Bone marrow (tissue), 2 donors: ENCODE data around the gene ZEB2.

Experiments
- DNase-seq, 2 donors: peaks; one replicate each; lab custom pipeline; 2025; lab: John Stamatoyannopoulos, UW

ZEB2 gene

GRCh38 chr2:144513388-144514101 lies 6.4 kb downstream of the ZEB2 start:
- peak in 1 of 2 donors; percentile 34 for DNase-seq

DNA sequence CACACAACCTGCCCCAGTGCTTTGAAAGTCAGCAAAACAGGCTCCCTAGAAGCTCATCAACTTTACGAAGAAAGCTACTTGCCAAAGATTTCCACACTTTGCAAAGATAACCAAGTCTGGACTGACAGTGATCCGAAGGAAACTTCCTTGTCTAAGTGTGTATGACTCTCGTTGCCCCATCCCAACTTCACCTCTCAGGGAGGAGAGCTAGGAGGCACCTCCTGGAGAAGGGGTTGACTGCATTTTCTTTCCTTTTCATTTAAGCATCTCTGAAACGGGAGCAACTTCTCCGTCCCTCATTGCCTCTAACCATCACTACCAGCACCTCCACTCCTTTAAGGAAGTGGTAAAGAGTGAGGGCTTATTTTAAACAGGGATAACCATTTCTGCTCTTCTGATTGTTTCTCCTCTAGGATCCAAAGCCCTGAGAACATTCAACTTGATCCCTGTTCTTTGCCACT lies 7.0 kb downstream of the ZEB2 start:
- no peak for DNase-seq

GRCh38 chr2:144512470-144512869 lies 7.4 kb downstream of the ZEB2 start:
- no peak for DNase-seq

DNA sequence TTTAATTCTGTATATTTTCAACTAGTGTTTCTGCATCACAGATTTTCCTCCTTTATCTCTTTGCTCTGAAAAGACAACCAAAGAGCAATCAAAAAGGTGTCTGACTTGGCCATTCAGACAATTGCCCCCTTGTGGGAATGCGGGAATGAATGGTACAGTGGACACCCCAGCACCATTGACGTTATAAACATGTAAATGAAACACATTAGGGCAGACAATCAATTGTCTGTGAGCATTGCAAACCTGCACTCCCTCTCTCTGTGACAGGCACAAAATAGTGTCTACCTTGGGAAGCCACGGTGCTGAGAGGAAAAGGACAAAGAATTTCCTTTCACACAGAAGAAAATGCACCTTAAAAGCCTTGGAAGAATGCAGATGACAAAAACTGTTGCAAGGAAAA lies 8.0 kb downstream of the ZEB2 start:
- DNase-seq = no peak

DNA sequence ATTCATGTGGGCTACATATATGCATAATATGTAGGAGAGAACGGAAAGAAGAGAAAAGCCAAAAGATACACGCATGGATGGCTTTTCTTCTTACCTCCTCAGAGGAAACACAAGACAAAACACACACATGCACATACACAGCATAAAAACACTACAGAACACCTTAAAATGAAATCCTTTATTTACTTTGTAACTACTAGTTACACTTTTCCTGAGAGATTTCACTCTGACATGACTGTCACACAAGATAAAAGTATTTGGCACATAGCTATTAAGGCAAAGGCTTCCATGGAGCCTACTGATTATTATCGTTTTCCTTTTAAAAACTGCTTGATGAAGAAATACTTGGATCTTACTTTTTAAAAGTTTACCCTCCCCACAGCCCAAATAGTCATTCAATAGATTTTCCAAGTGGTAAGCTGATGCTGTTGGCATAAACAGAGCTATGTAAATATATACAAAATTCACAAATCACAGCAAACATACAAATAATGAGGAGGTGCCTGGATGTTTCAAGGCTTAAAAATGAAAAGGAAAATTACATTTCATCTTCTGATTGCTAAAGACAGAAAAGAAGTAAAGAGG lies 8.6 kb downstream of the ZEB2 start:
- no peak for DNase-seq

GRCh38 chr2:144510294-144510991 lies 9.5 kb downstream of the ZEB2 start:
- no peak for DNase-seq

DNA sequence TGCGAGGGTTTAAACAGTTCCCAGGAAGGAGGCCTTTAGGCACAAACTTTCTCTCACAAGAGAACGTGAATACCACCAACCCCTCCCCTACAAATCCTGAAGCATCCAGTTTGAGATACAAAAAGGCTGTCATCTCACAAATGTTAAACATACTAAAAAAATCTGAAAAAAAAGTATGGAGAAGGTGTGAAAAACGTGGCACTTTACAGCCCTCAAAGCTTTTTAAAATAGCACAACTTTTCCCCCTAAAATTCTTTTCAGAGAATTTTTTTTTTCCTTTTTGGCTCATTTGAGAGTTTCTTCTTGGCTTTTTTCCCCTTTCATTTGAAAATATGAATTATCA lies 10.1 kb downstream of the ZEB2 start:
- no peak for DNase-seq

GRCh38 chr2:144509001-144509878 lies 10.7 kb downstream of the ZEB2 start:
- DNase-seq = peak in 1 of 2 donors; percentile 24

GRCh38 chr2:144508172-144508851 lies 11.6 kb downstream of the ZEB2 start:
- DNase-seq = no peak

- DNase-seq = peak in 1 of 2 donors; percentile 37
These were observed 12.3 kb downstream of the ZEB2 start for GRCh38 chr2:144507441-144508171.

- no peak for DNase-seq
These were observed 14.6 kb downstream of the ZEB2 start for GRCh38 chr2:144505245-144505831.

- no peak for DNase-seq
These were observed 15.7 kb downstream of the ZEB2 start for GRCh38 chr2:144504218-144504641.

DNA sequence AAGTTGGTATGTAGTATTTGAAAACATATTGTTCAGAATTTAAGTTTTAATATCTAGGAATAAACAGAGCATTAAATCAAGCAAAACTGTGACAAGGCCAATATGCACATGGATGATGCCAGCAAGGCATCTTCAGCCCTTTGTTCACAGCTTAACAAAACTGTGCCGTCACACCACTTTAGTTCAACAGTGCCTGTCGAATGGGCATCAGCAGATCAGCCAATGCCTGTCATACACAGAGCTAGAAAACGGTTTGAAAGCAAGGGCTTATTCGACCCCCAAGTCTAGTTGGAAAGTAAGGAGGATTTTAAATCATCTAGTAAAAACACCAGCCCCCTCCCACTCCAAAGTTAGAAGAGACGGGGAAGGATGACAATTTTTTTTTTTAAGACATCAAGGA lies 16.7 kb downstream of the ZEB2 start:
- DNase-seq = no peak

DNA sequence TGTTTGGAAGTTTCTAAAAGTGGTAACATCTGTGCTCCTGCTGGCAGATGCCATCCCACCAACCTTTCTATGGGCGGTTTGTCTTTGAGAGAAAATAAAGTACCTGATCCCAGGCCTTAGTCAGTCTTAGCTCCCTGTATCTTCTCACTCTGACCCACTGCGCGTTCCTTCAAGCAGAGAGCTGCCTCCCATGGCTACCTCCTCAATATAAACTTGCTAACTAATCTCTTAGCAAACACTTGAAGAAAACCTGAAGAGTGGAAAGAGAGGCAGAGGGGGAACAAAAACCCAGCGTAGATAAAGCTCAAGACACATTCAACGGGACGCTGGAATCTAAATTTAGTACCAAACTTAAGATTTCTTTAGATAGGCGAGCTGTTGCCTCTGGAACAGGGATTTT lies 17.6 kb downstream of the ZEB2 start:
- no peak for DNase-seq

- no peak for DNase-seq
These were observed 18.3 kb downstream of the ZEB2 start for GRCh38 chr2:144501627-144502026.

- no peak for DNase-seq
These were observed 18.8 kb downstream of the ZEB2 start for GRCh38 chr2:144501118-144501517.

GRCh38 chr2:144500563-144500962 lies 19.4 kb downstream of the ZEB2 start:
- no peak for DNase-seq

DNA sequence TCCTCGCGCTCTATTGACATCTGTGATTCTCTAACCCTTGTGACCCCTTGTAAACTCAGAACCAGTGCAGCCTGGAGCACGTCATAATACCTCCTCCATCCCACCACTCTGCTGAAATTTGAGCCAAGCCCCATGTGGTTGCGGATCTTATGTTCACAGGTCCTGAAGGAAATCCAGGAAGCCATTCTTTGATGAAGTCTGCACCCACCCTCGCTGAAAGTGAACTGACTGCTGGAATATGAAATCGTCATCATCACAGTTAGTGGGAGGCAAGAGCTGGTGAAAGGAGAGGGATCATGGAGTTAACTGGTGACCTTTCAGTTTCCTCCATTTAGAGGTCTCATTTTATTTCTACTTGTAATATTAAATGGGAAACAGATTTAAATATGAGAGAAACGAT lies 21.6 kb downstream of the ZEB2 start:
- DNase-seq = no peak

DNA sequence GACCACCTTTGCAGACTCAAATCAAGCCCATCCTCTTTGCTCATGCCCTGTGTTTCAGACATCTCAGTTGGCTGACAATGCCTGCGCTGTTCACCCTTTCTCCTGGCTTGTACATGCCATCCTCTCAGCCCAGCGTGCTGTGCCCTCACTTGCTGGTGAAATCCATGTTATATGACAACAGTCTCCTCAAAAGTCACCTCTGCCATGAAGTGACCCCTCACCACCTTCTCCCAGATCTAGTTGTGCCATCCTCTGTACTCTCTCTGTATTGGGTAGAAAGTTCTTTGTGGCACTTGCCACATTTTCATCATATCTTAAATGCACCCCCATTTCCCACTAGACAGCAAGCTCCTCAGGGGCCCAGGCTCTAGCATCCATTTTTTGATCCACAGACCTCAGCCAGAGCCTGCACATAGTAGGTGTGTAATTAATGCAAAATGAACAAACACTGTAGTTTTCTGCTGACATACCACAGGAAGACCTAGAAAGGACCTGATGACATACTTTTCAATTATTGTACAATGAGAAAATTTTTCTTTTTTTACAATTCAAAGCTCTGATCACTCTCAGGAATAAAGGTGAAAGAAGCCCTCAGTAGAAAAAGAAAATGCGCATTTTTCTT lies 22.8 kb downstream of the ZEB2 start:
- no peak for DNase-seq
